Astrocyte (in vitro differentiated cells and primary cell): ENCODE measurements around the gene GGNBP2. TPM values are rescaled to one million over a fixed set of nuclear protein-coding genes. Genes with fewer than 3 reads are reported as not detected.

Experiments
- DNase-seq: peaks from one replicate; pipeline ENCODE4 v3.0.0-alpha.2; 2010; ENCODE audit warnings: low read depth
- FAIRE-seq: peaks from 2 replicates; lab custom pipeline; 2011; peaks lifted over from hg19 to GRCh38; lab: Jason Lieb, UNC
- H2AFZ ChIP-seq: 2 replicates; pipeline ENCODE4 v1.6.0; 2012; ENCODE audit warnings: low read depth, low read length, inconsistent platforms
- H3K27ac ChIP-seq: 2 replicates; pipeline ENCODE4 v1.5.1; 2011; ENCODE audit warnings: low read depth, low read length, inconsistent platforms
- H3K27me3 ChIP-seq: 2 replicates; pipeline ENCODE4 v1.6.0; 2011; ENCODE audit warnings: low read length, inconsistent platforms; ENCODE audit not compliant: insufficient read depth
- H3K36me3 ChIP-seq: 2 replicates; pipeline ENCODE4 v1.5.1; 2011; ENCODE audit warnings: low read length, inconsistent platforms; ENCODE audit not compliant: insufficient read depth
- H3K4me1 ChIP-seq: 2 replicates; pipeline ENCODE4 v1.5.1; 2011; ENCODE audit warnings: low read length, inconsistent platforms; ENCODE audit not compliant: insufficient read depth
- H3K4me2 ChIP-seq: 2 replicates; pipeline ENCODE4 v1.6.0; 2012; ENCODE audit warnings: low read length, inconsistent platforms
- H3K4me3 ChIP-seq: 2 replicates; pipeline ENCODE4 v1.5.1; 2011; ENCODE audit warnings: low read depth, mild to moderate bottlenecking, low read length, inconsistent platforms; ENCODE audit not compliant: insufficient read depth
- H3K79me2 ChIP-seq: 2 replicates; pipeline ENCODE4 v1.6.0; 2012; ENCODE audit warnings: mild to moderate bottlenecking, low read length, inconsistent platforms; ENCODE audit not compliant: insufficient read depth
- H3K9ac ChIP-seq: 2 replicates; pipeline ENCODE4 v1.6.0; 2012; ENCODE audit warnings: mild to moderate bottlenecking, low read length, inconsistent platforms
- H3K9me3 ChIP-seq: 2 replicates; pipeline ENCODE4 v1.5.1; 2012; ENCODE audit warnings: low read depth, mild to moderate bottlenecking, low read length, inconsistent platforms; ENCODE audit not compliant: insufficient read depth
- H4K20me1 ChIP-seq: 2 replicates; pipeline ENCODE4 v1.6.0; 2012; ENCODE audit warnings: low read length, inconsistent platforms; ENCODE audit not compliant: insufficient read depth
- H3K27ac Mint-ChIP-seq: one replicate; pipeline ENCODE4 v1.8.0; 2021; ENCODE audit warnings: mild to moderate bottlenecking, mixed read lengths; ENCODE audit not compliant: unreplicated experiment
- H3K27me3 Mint-ChIP-seq: one replicate; pipeline ENCODE4 v1.8.0; 2021; ENCODE audit warnings: low read depth, mixed read lengths; ENCODE audit not compliant: unreplicated experiment
- H3K36me3 Mint-ChIP-seq: one replicate; pipeline ENCODE4 v1.8.0; 2021; ENCODE audit warnings: low read depth, mixed read lengths; ENCODE audit not compliant: unreplicated experiment
- H3K4me1 Mint-ChIP-seq: one replicate; pipeline ENCODE4 v1.8.0; 2021; ENCODE audit warnings: low read depth, mixed read lengths; ENCODE audit not compliant: unreplicated experiment
- H3K4me3 Mint-ChIP-seq: one replicate; pipeline ENCODE4 v1.8.0; 2021; ENCODE audit warnings: mild to moderate bottlenecking, moderate library complexity, mixed read lengths; ENCODE audit not compliant: unreplicated experiment
- H3K9me3 Mint-ChIP-seq: one replicate; pipeline ENCODE4 v1.8.0; 2021; ENCODE audit warnings: mild to moderate bottlenecking, mixed read lengths; ENCODE audit not compliant: unreplicated experiment
- CTCF ChIP-seq: IDR thresholded peaks from 2 replicates; pipeline ENCODE4 v1.5.1; 2011; ENCODE audit warnings: low read depth, mild to moderate bottlenecking, inconsistent platforms, low read length, moderate library complexity; ENCODE audit not compliant: insufficient read depth
- EZH2 ChIP-seq: IDR thresholded peaks from 2 replicates; pipeline ENCODE4 v1.6.1; 2012; ENCODE audit warnings: mild to moderate bottlenecking, low read length, inconsistent platforms; ENCODE audit not compliant: insufficient read depth
- total RNA-seq: library from RNA; stranded (reverse); gene quantifications from 2 replicates; pipeline ENCODE4 v1.2.1, GENCODE V29; 2021

Gene GGNBP2
- total RNA-seq, 1 donor from 2014 or later, result 80.8 TPM

GRCh38 chr17:36527621-36528250 lies 17.0 kb upstream of the GGNBP2 start:
- H3K27me3 ChIP-seq, result no peaks in the 10 kb centered on the region

GRCh38 chr17:36529121-36529520 lies 15.6 kb upstream of the GGNBP2 start:
- peak overlapping the region; percentile 54 for H3K27ac Mint-ChIP-seq
- no peak for FAIRE-seq
- H3K4me3 Mint-ChIP-seq, result no peak overlapping the region
- peaks cover 24% of the 10 kb centered on the region for H3K4me1 ChIP-seq
- peak; percentile 46 for DNase-seq
- H3K9me3 ChIP-seq, result no peaks in the 10 kb centered on the region
- H3K4me2 ChIP-seq, result peak overlapping the region; percentile 25
- peaks cover 2% of the 10 kb centered on the region for H3K9me3 Mint-ChIP-seq
- H3K27me3 ChIP-seq, result no peaks in the 10 kb centered on the region
- H2AFZ ChIP-seq, result no peak overlapping the region
- H3K27me3 Mint-ChIP-seq, result no peaks in the 10 kb centered on the region
- TF ChIP-seq CTCF (no peak), EZH2 (no peak)
- H3K4me3 ChIP-seq, result no peak overlapping the region
- H3K36me3 Mint-ChIP-seq, result peaks cover 29% of the 10 kb centered on the region
- no peak overlapping the region for H3K27ac ChIP-seq
- H3K36me3 ChIP-seq, result peaks cover 35% of the 10 kb centered on the region
- peaks cover 16% of the 10 kb centered on the region for H3K4me1 Mint-ChIP-seq
- no peak overlapping the region for H3K9ac ChIP-seq
- peaks cover 21% of the 10 kb centered on the region for H4K20me1 ChIP-seq
- H3K79me2 ChIP-seq, result peaks cover 28% of the 10 kb centered on the region

More at GRCh38 chr17:36527621-36528250, 17.0 kb upstream of the GGNBP2 start:
- peaks cover 21% of the 10 kb centered on the region for H4K20me1 ChIP-seq
- no peak overlapping the region for H3K4me3 ChIP-seq
- no peak overlapping the region for H3K27ac ChIP-seq
- no peak for TF ChIP-seq EZH2
- TF ChIP-seq CTCF, result no peak
- no peak overlapping the region for H2AFZ ChIP-seq
- FAIRE-seq (no peak), DNase-seq (no peak)
- Mint-ChIP-seq H3K9me3 (peaks cover 2% of the 10 kb centered on the region), H3K36me3 (peaks cover 27% of the 10 kb centered on the region), H3K27ac (no peak overlapping the region), H3K4me1 (peaks cover 12% of the 10 kb centered on the region), H3K27me3 (no peaks in the 10 kb centered on the region), H3K4me3 (no peak overlapping the region)
- no peak overlapping the region for H3K9ac ChIP-seq
- H3K4me2 ChIP-seq, result no peak overlapping the region
- H3K9me3 ChIP-seq, result no peaks in the 10 kb centered on the region
- H3K36me3 ChIP-seq, result peaks cover 31% of the 10 kb centered on the region
- peaks cover 15% of the 10 kb centered on the region for H3K79me2 ChIP-seq
- peaks cover 17% of the 10 kb centered on the region for H3K4me1 ChIP-seq

GRCh38 chr17:36532435-36532975 lies 12.2 kb upstream of the GGNBP2 start:
- TF ChIP-seq EZH2, result no peak
- no peak for TF ChIP-seq CTCF
- Histone ChIP-seq H3K4me3 (no peak overlapping the region), H3K9ac (no peak overlapping the region), H3K27me3 (no peaks in the 10 kb centered on the region), H3K79me2 (peaks cover 45% of the 10 kb centered on the region), H3K4me2 (no peak overlapping the region), H2AFZ (no peak overlapping the region), H3K36me3 (peaks cover 15% of the 10 kb centered on the region), H3K9me3 (no peaks in the 10 kb centered on the region), H3K4me1 (peaks cover 22% of the 10 kb centered on the region), H3K27ac (no peak overlapping the region), H4K20me1 (peaks cover 15% of the 10 kb centered on the region)
- Mint-ChIP-seq H3K9me3 (no peaks in the 10 kb centered on the region), H3K27me3 (no peaks in the 10 kb centered on the region), H3K4me3 (peak overlapping the region; percentile 57), H3K36me3 (peaks cover 16% of the 10 kb centered on the region), H3K4me1 (peaks cover 8% of the 10 kb centered on the region), H3K27ac (no peak overlapping the region)
- FAIRE-seq (no peak), DNase-seq (no peak)
